Measurements from ENCODE around the gene DBX2.
"Not testable (repeated sequence)": the region's sequence is repeated elsewhere in the genome, so short reads cannot be mapped to it uniquely, and the experiment has no call there.

Gene DBX2

GRCh38 chr12:45050751-45051571 is at the start of gene DBX2:
Gene DBX2 (minus strand): TSS chr12:45051099. CDS start chr12:45050927, 172 bp downstream.
- DNase-seq: peak; percentile 24

GRCh38 chr12:45098766-45099165 is 47.9 kb upstream of the DBX2 start:
- DNase-seq: no peak

- DNase-seq: not testable (repeated sequence)
Measured at GRCh38 chr12:45095417-45095816, 44.5 kb upstream of the DBX2 start.

GRCh38 chr12:45093051-45093450 is 42.2 kb upstream of the DBX2 start:
- DNase-seq: no peak

GRCh38 chr12:45089411-45090075 is 38.6 kb upstream of the DBX2 start:
- no peak for DNase-seq

- no peak for DNase-seq
Measured at GRCh38 chr12:45088608-45089007, 37.7 kb upstream of the DBX2 start.

GRCh38 chr12:45084248-45084647 is 33.3 kb upstream of the DBX2 start:
- DNase-seq: not testable (repeated sequence)

- no peak for DNase-seq
Measured at GRCh38 chr12:45077251-45077650, 26.4 kb upstream of the DBX2 start.

GRCh38 chr12:45076417-45077026 is 25.6 kb upstream of the DBX2 start:
- DNase-seq: no peak

GRCh38 chr12:45075587-45076282 is 24.8 kb upstream of the DBX2 start:
- DNase-seq: no peak

- DNase-seq: no peak
Measured at GRCh38 chr12:45065125-45065626, 14.3 kb upstream of the DBX2 start.

GRCh38 chr12:45060976-45061375 is 10.1 kb upstream of the DBX2 start:
- DNase-seq: no peak

- peak; percentile 36 for DNase-seq
Measured at GRCh38 chr12:45051572-45052125, 750 bp upstream of the DBX2 start.

GRCh38 chr12:45049912-45050750 is 768 bp downstream of the DBX2 start:
- DNase-seq: no peak

GRCh38 chr12:45042599-45042998 is 8.3 kb downstream of the DBX2 start:
- no peak for DNase-seq

- no peak for DNase-seq
Measured at GRCh38 chr12:45040977-45041376, 9.9 kb downstream of the DBX2 start.

GRCh38 chr12:45039757-45040156 is 11.1 kb downstream of the DBX2 start:
- DNase-seq: no peak

- no peak for DNase-seq
Measured at GRCh38 chr12:45034861-45035265, 16.0 kb downstream of the DBX2 start.

- DNase-seq: no peak
Measured at GRCh38 chr12:45017916-45018315, 33.0 kb downstream of the DBX2 start.

GRCh38 chr12:45014396-45014795 is 36.5 kb downstream of the DBX2 start:
- no peak for DNase-seq

GRCh38 chr12:45012749-45013148 is 38.1 kb downstream of the DBX2 start:
- DNase-seq: no peak

GRCh38 chr12:45010059-45010458 is 40.8 kb downstream of the DBX2 start:
- DNase-seq: no peak

All from NCI-H1694 (cell line).